Endodermal cell (in vitro differentiated cells): ENCODE measurements around the gene ARL4D. TPM values are rescaled to one million over a fixed set of nuclear protein-coding genes. Genes with fewer than 3 reads are reported as not detected.

Source experiments
- DNase-seq: peaks from one replicate; pipeline ENCODE4 v3.0.0-alpha.2; 2017
- H3K27ac ChIP-seq: 2 replicates; pipeline ENCODE4 v1.5.1; 2013; ENCODE audit warnings: mild to moderate bottlenecking, low read depth, low read length, moderate library complexity
- H3K27me3 ChIP-seq: 2 replicates; pipeline ENCODE4 v1.6.1; 2013; ENCODE audit warnings: mild to moderate bottlenecking, low read length, moderate library complexity; ENCODE audit not compliant: insufficient read depth, control insufficient read depth, poor library complexity, severe bottlenecking
- H3K36me3 ChIP-seq: 2 replicates; pipeline ENCODE4 v1.7.0; 2013; ENCODE audit warnings: mild to moderate bottlenecking, low read length, moderate library complexity; ENCODE audit not compliant: control insufficient read depth, insufficient read depth
- H3K4me1 ChIP-seq: one replicate; pipeline ENCODE4 v1.7.0; 2013; ENCODE audit warnings: low read length; ENCODE audit not compliant: control insufficient read depth, insufficient read depth
- H3K4me3 ChIP-seq: 2 replicates; pipeline ENCODE4 v1.5.1; 2013; ENCODE audit warnings: mild to moderate bottlenecking, low read length, moderate library complexity
- H3K9ac ChIP-seq: 2 replicates; pipeline ENCODE4 v1.6.1; 2013; ENCODE audit warnings: mild to moderate bottlenecking, low read length, moderate library complexity; ENCODE audit not compliant: poor library complexity, severe bottlenecking; ENCODE audit errors: extremely low read depth
- H3K9me3 ChIP-seq: 2 replicates; pipeline ENCODE4 v1.6.1; 2013; ENCODE audit warnings: mild to moderate bottlenecking, low read length, moderate library complexity; ENCODE audit not compliant: control insufficient read depth
- H3K27ac Mint-ChIP-seq: 2 replicates; pipeline ENCODE4 v1.8.0; 2020; ENCODE audit warnings: mixed read lengths
- H3K27me3 Mint-ChIP-seq: 2 replicates; pipeline ENCODE4 v1.8.0; 2021; ENCODE audit warnings: mild to moderate bottlenecking, mixed read lengths; ENCODE audit not compliant: insufficient read depth
- H3K36me3 Mint-ChIP-seq: 2 replicates; pipeline ENCODE4 v1.8.0; 2020; ENCODE audit warnings: low read depth, mixed read lengths
- H3K4me1 Mint-ChIP-seq: 2 replicates; pipeline ENCODE4 v1.8.0; 2020; ENCODE audit warnings: mixed read lengths
- H3K4me3 Mint-ChIP-seq: 2 replicates; pipeline ENCODE4 v1.8.0; 2020; ENCODE audit warnings: mild to moderate bottlenecking, moderate library complexity, mixed read lengths
- H3K9me3 Mint-ChIP-seq: 2 replicates; pipeline ENCODE4 v1.8.0; 2020; ENCODE audit warnings: mild to moderate bottlenecking, mixed read lengths
- WGBS, 2 experiments: methylation state at CpG; one replicate each; pipeline versions ENCODE4 v1.1.5 to v1.1.7; 2013; ENCODE audit warnings: missing lambda C conversion rate in 2 of 2, mixed read lengths in 1 of 2; ENCODE audit not compliant: insufficient coverage in 1 of 2, insufficient read length in 1 of 2; 5-methylcytosine and 5-hydroxymethylcytosine counted together
- total RNA-seq, 2 donors: library from RNA; stranded (reverse); fragmentation: NEBNext Ultra II Directional in 1 of 2; extraction: Animal tissue kit (Norgen Biotek cat#: 25700) in 1 of 2; gene quantifications; 2 replicates in 1 of 2; 3 replicates in 1 of 2; pipeline ENCODE4 v1.2.1, GENCODE V29; 2021
- TF ChIP-seq, protein P1 (sequence below): fragments of 200-600 bp; sonication (generic); conservative IDR thresholded peaks from 2 replicates; pipeline ENCODE4 v1.5.0; 2021; ENCODE audit warnings: antibody characterized with exemption, mild to moderate bottlenecking

Gene ARL4D
- total RNA-seq, 2 donors from 2014 or later: 129 to 142 TPM

DNA sequence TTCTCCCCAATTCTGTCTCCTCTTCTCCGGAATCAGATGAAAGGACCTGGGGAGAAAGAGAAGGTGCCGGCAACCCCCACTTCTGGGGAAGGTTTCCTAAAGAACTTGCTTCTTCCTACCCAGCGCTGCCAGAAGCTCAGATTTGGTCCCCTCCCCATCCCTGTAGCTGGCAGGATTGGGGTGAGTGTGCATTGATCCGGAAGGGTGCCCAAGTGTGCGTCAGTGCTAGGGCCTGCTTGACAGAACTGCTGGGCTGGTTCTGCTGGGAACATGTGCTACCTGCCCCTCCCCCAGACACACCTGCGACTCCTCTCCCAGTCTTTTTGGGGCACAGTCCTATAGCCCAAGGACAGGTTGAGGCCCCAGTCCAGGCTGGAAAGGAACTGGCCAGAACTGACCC lies 3.3 kb downstream of the ARL4D start:
- H3K4me1 ChIP-seq: peaks cover 14% of the 10 kb centered on the region
- H3K36me3 ChIP-seq: peaks cover 39% of the 10 kb centered on the region
- peak overlapping the region; percentile 96 for H3K4me3 ChIP-seq
- H3K27ac Mint-ChIP-seq: peak overlapping the region; percentile 82
- no peaks in the 10 kb centered on the region for H3K27me3 ChIP-seq
- H3K9ac ChIP-seq: peak overlapping the region; percentile 94
- H3K27ac ChIP-seq: no peak overlapping the region
- peak overlapping the region; percentile 92 for H3K4me3 Mint-ChIP-seq
- no peak for DNase-seq
- no peaks in the 10 kb centered on the region for H3K27me3 Mint-ChIP-seq
- peaks cover 10% of the 10 kb centered on the region for H3K9me3 ChIP-seq
- H3K9me3 Mint-ChIP-seq: no peaks in the 10 kb centered on the region
- peaks cover 41% of the 10 kb centered on the region for H3K36me3 Mint-ChIP-seq
- peaks cover 46% of the 10 kb centered on the region for H3K4me1 Mint-ChIP-seq
- WGBS, 2 experiments: 89 to 94% methylated on average over 2 to 6 of the region's 6 CpGs
- TF ChIP-seq, protein P1, sequence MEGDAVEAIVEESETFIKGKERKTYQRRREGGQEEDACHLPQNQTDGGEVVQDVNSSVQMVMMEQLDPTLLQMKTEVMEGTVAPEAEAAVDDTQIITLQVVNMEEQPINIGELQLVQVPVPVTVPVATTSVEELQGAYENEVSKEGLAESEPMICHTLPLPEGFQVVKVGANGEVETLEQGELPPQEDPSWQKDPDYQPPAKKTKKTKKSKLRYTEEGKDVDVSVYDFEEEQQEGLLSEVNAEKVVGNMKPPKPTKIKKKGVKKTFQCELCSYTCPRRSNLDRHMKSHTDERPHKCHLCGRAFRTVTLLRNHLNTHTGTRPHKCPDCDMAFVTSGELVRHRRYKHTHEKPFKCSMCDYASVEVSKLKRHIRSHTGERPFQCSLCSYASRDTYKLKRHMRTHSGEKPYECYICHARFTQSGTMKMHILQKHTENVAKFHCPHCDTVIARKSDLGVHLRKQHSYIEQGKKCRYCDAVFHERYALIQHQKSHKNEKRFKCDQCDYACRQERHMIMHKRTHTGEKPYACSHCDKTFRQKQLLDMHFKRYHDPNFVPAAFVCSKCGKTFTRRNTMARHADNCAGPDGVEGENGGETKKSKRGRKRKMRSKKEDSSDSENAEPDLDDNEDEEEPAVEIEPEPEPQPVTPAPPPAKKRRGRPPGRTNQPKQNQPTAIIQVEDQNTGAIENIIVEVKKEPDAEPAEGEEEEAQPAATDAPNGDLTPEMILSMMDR: no peak

DNA sequence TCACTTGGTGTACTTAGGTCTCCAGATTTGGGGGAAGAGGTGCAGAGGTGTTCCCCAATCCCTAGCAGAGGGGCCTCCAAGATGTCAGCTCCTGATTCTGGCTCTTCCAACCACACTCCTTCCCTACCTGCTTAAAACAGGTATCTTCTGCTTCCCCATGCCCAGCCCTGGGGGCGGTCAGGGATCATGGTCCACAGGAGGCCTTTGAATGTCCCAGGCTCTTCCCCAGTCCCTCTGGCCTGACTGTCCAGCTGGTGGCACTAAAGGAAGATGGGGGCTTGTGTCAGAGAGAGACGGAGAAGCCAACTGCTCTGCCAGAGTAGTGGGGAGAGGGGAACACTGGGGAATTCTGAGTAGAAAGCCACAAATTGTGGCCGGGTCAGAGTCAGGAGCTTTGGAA lies 3.8 kb downstream of the ARL4D start:
- Mint-ChIP-seq H3K27ac (peak overlapping the region; percentile 90), H3K27me3 (no peaks in the 10 kb centered on the region), H3K36me3 (peaks cover 44% of the 10 kb centered on the region), H3K9me3 (peaks cover 2% of the 10 kb centered on the region), H3K4me1 (peaks cover 46% of the 10 kb centered on the region), H3K4me3 (peak overlapping the region; percentile 92)
- peaks cover 40% of the 10 kb centered on the region for H3K36me3 ChIP-seq
- peak overlapping the region; percentile 94 for H3K9ac ChIP-seq
- peaks cover 14% of the 10 kb centered on the region for H3K4me1 ChIP-seq
- no peaks in the 10 kb centered on the region for H3K27me3 ChIP-seq
- no peak for DNase-seq
- TF ChIP-seq, protein P1: no peak
- no peak overlapping the region for H3K27ac ChIP-seq
- 83 to 86% methylated on average over 3 of the region's 3 CpGs for WGBS, 2 experiments
- peak overlapping the region; percentile 96 for H3K4me3 ChIP-seq
- H3K9me3 ChIP-seq: peaks cover 10% of the 10 kb centered on the region

DNA sequence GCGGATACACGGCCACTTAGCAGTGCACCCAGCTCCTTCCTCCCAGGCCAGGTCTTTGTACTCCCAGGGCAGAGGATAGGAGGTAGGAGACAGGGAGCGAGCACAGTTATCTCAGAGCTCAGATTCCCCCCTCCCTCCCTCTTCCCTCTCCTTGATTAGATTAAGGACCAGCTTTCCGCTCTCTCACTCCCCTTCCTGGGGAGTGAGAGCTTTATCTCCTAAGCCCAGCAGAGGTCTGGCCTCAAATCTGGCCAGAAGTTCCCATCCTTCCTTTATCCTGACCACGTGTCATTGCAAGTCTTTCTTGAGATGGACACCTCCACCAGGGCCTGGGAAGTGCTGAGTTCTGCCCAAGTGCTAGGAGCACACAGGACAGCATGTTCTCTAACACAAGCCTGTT lies 5.1 kb downstream of the ARL4D start:
- H3K36me3 ChIP-seq: peaks cover 48% of the 10 kb centered on the region
- peaks cover 10% of the 10 kb centered on the region for H3K9me3 ChIP-seq
- Mint-ChIP-seq H3K4me3 (peak overlapping the region; percentile 92), H3K27ac (peak overlapping the region; percentile 90), H3K4me1 (peaks cover 48% of the 10 kb centered on the region), H3K9me3 (peaks cover 8% of the 10 kb centered on the region), H3K27me3 (no peaks in the 10 kb centered on the region), H3K36me3 (peaks cover 51% of the 10 kb centered on the region)
- H3K27ac ChIP-seq: no peak overlapping the region
- no peaks in the 10 kb centered on the region for H3K27me3 ChIP-seq
- no peak overlapping the region for H3K9ac ChIP-seq
- H3K4me3 ChIP-seq: peak overlapping the region; percentile 96
- H3K4me1 ChIP-seq: peaks cover 11% of the 10 kb centered on the region
- WGBS, 2 experiments: 32 to 38% methylated on average over 2 to 5 of the region's 5 CpGs
- TF ChIP-seq, protein P1: peak; percentile 14
- peak; percentile 80 for DNase-seq
